HepG2 (cell line): ENCODE measurements around the gene TBC1D12. TPM values are rescaled to one million over a fixed set of nuclear protein-coding genes. Genes with fewer than 3 reads are reported as not detected.

Experiments used
- ARNTL ChIP-seq: sonication (generic); formaldehyde crosslinking; IDR thresholded peaks from 2 replicates; pipeline ENCODE4 v1.4.0; 2020; ENCODE audit warnings: mild to moderate bottlenecking, missing genetic modification reagents
- BORCS8-MEF2B ChIP-seq: sonication (generic); formaldehyde crosslinking; IDR thresholded peaks from 2 replicates; pipeline ENCODE4 v1.8.0; 2022; ENCODE audit warnings: mild to moderate bottlenecking, missing genetic modification reagents
- CENPX ChIP-seq: sonication (generic); formaldehyde crosslinking; IDR thresholded peaks from 2 replicates; pipeline ENCODE4 v1.9.0; 2021; ENCODE audit warnings: mild to moderate bottlenecking, missing genetic modification reagents, moderate library complexity
- E2F1 ChIP-seq: sonication (generic); formaldehyde crosslinking; IDR thresholded peaks from 2 replicates; pipeline ENCODE4 v1.5.0; 2020; ENCODE audit warnings: missing genetic modification reagents
- EEA1 ChIP-seq: sonication (generic); formaldehyde crosslinking; IDR thresholded peaks from 2 replicates; pipeline ENCODE4 v1.5.1; 2020; ENCODE audit warnings: mild to moderate bottlenecking, missing genetic modification reagents, borderline replicate concordance
- JARID2 ChIP-seq: sonication (generic); formaldehyde crosslinking; IDR thresholded peaks from 2 replicates; pipeline ENCODE4 v1.8.1; 2023; ENCODE audit warnings: missing genetic modification reagents, inconsistent platforms; ENCODE audit not compliant: insufficient replicate concordance
- KDM4B ChIP-seq: sonication (generic); formaldehyde crosslinking; IDR thresholded peaks from 2 replicates; pipeline ENCODE4 v1.4.0; 2020; ENCODE audit warnings: missing genetic modification reagents
- MED13 ChIP-seq: sonication (generic); formaldehyde crosslinking; IDR thresholded peaks from 2 replicates; pipeline ENCODE4 v1.5.0; 2020; ENCODE audit warnings: missing genetic modification reagents
- MEF2D ChIP-seq: sonication (generic); formaldehyde crosslinking; IDR thresholded peaks from 2 replicates; pipeline ENCODE4 v1.5.1; 2020; ENCODE audit warnings: mild to moderate bottlenecking, missing genetic modification reagents
- MEIS1 ChIP-seq: sonication (generic); formaldehyde crosslinking; IDR thresholded peaks from 2 replicates; pipeline ENCODE4 v1.9.0; 2021; ENCODE audit warnings: mild to moderate bottlenecking, missing genetic modification reagents, moderate library complexity, borderline replicate concordance
- NCOA5 ChIP-seq: sonication (generic); formaldehyde crosslinking; IDR thresholded peaks from 2 replicates; pipeline ENCODE4 v1.4.0; 2020; ENCODE audit warnings: missing genetic modification reagents
- PPARG ChIP-seq: conservative IDR thresholded peaks from 2 replicates; pipeline ENCODE4 v1.6.1; 2016; ENCODE audit warnings: missing biosample characterization, missing genetic modification reagents
- RXRA ChIP-seq: sonication (generic); formaldehyde crosslinking; IDR thresholded peaks from 2 replicates; pipeline ENCODE4 v1.5.1; 2020; ENCODE audit warnings: missing genetic modification reagents
- SALL1 ChIP-seq: sonication (generic); formaldehyde crosslinking; IDR thresholded peaks from 2 replicates; pipeline ENCODE4 v1.8.0; 2022; ENCODE audit warnings: mild to moderate bottlenecking, missing genetic modification reagents
- ZFP37 ChIP-seq: sonication (generic); formaldehyde crosslinking; IDR thresholded peaks from 2 replicates; pipeline ENCODE4 v1.4.0; 2020; ENCODE audit warnings: missing genetic modification reagents, borderline replicate concordance
- ZMYM4 ChIP-seq: sonication (generic); formaldehyde crosslinking; IDR thresholded peaks from 2 replicates; pipeline ENCODE4 v1.8.1; 2023; ENCODE audit warnings: mild to moderate bottlenecking, missing genetic modification reagents
- ZNF17 ChIP-seq: sonication (generic); formaldehyde crosslinking; IDR thresholded peaks from 2 replicates; pipeline ENCODE4 v1.5.0; 2020; ENCODE audit warnings: mild to moderate bottlenecking, missing genetic modification reagents
- ZNF180 ChIP-seq: sonication (generic); formaldehyde crosslinking; IDR thresholded peaks from 2 replicates; pipeline ENCODE4 v1.4.0; 2020; ENCODE audit warnings: low read depth, missing genetic modification reagents, borderline replicate concordance
- ZNF382 ChIP-seq: sonication (generic); formaldehyde crosslinking; IDR thresholded peaks from 2 replicates; pipeline ENCODE4 v1.5.0; 2020; ENCODE audit warnings: missing genetic modification reagents, mild to moderate bottlenecking, borderline replicate concordance
- ZNF44 ChIP-seq: sonication (generic); formaldehyde crosslinking; IDR thresholded peaks from 2 replicates; pipeline ENCODE4 v1.5.1; 2020; ENCODE audit warnings: mild to moderate bottlenecking, missing genetic modification reagents
- ZNF510 ChIP-seq: sonication (generic); formaldehyde crosslinking; IDR thresholded peaks from 2 replicates; pipeline ENCODE4 v1.4.0; 2020; ENCODE audit warnings: low read depth, mild to moderate bottlenecking, missing genetic modification reagents
- ZNF720 ChIP-seq: sonication (generic); formaldehyde crosslinking; IDR thresholded peaks from 2 replicates; pipeline ENCODE4 v1.4.0; 2020; ENCODE audit warnings: missing genetic modification reagents
- ZSCAN9 ChIP-seq: IDR thresholded peaks from 2 replicates; pipeline ENCODE4 v1.6.1; 2016; ENCODE audit warnings: borderline replicate concordance
- polyA plus RNA-seq, 8 experiments: library from polyadenylated mRNA; depleted of rRNA in 3 of 8; stranded (reverse) in 7 of 8; unstranded in 1 of 8; fragments of >200 nt; fragmentation: Illumina TruSeq in 4 of 8; extraction: Trizol in 4 of 8; gene quantifications; 2 replicates each; pipeline versions ENCODE4 v1.2.1 to v1.2.3, GENCODE V29; 2011 to 2016; ENCODE audit warnings: low read depth in 4 of 8, missing spikeins in 1 of 8, mixed read lengths in 1 of 8; ENCODE audit not compliant: insufficient read depth in 1 of 8
- total RNA-seq, 5 experiments: library from RNA; depleted of rRNA; stranded (reverse); fragments of >200 nt; fragmentation: Illumina TruSeq; extraction: Trizol; gene quantifications; 2 replicates each; pipeline ENCODE4 v1.2.3, GENCODE V29; 2016; ENCODE audit warnings: low read depth in 1 of 5
- TF ChIP-seq, protein P1 (sequence below): sonication (generic); formaldehyde crosslinking; IDR thresholded peaks from 2 replicates; pipeline ENCODE4 v1.8.0; 2022; ENCODE audit warnings: missing genetic modification reagents, low read depth, mild to moderate bottlenecking, borderline replicate concordance
- TF ChIP-seq, protein P2 (sequence below): sonication (generic); formaldehyde crosslinking; IDR thresholded peaks from 2 replicates; pipeline ENCODE4 v1.4.0; 2020; ENCODE audit warnings: missing genetic modification reagents
- TF ChIP-seq, protein P3 (sequence below): IDR thresholded peaks from 2 replicates; pipeline ENCODE4 v1.6.1; 2016; ENCODE audit warnings: missing compliant biosample characterization, missing genetic modification reagents, borderline replicate concordance

Gene TBC1D12
- total and polyA plus RNA-seq, 2 of the 13 experiments (the other 11 are each of a cell fraction or from before 2014, with no cell fraction given) = 5.7 to 6.2 TPM

DNA sequence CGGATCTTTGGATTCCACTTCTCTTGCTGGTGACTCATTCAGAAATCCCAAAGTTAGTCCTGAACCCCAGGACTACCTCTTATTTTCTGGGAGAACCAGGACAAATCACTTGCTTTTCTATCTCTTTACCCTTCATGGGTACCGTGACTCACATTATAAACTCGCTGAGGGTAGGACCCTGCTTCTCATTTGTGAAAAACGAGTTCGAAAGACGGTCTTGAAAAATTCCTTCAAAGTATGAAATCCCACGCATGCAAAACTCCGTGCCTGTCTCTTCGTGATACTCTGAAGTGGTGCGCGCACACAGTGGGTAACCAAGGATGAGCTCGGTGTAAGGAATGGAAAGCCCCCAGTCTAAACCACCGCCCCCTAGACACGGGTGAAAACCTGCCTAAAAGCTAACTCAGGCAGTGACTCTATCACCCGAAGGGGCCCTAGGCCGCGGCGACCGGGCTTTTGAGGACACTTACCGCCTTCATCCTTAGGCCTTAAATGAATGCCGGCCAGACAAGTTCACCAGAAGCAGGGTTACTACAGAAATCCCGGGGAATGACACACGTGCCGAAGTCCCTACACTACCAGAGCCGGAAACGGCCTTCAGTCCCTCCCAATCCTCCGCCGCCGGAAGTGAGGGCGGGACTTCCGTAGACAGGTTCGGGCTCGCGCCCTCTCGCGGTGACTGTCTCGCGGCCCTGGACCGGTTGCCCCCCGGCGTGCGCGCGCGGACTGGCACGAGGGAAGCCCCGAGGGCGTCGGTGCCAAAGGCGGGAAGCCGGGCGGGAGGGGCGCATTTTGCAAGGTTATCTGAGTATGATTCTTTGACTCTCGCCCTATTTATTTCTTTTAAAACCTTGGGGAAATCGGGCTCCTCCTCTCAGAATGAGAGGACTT, 39.7 kb upstream of the TBC1D12 start, which contains the start of gene NOC3L (continued):
- TF ChIP-seq ZNF180 (CRISPR knock-in tag) (0 out of 2 replicates have a peak, but pooled peaks have one; percentile 72), RXRA (peak; percentile 88), EEA1 (peak; percentile 91; the same call in 1 of the 2 replicates), KDM4B (CRISPR knock-in tag) (peak; percentile 86), ZMYM4 (CRISPR knock-in tag) (peak; percentile 99), NCOA5 (CRISPR knock-in tag) (no peak), ZNF17 (peak; percentile 94; the same call in 1 of the 2 replicates), ZNF510 (CRISPR knock-in tag) (peak; percentile 79), SALL1 (CRISPR knock-in tag) (peak; percentile 98), JARID2 (CRISPR knock-in tag) (peak; percentile 88), ARNTL (CRISPR knock-in tag) (peak; percentile 89), BORCS8-MEF2B (CRISPR knock-in tag) (peak; percentile 99), ZNF44 (peak; percentile 91; the same call in 1 of the 2 replicates), ZSCAN9 (peak; percentile 96), E2F1 (CRISPR knock-in tag) (peak; percentile 94), ZNF720 (CRISPR knock-in tag) (no peak), PPARG (CRISPR knock-in tag) (peak; percentile 81), MEIS1 (CRISPR knock-in tag) (peak; percentile 81; the same call in 1 of the 2 replicates), MEF2D (peak; percentile 89), ZFP37 (CRISPR knock-in tag) (peak; percentile 92), CENPX (CRISPR knock-in tag) (no peak), ZNF382 (CRISPR knock-in tag) (no peak), MED13 (CRISPR knock-in tag) (no peak; the same call in none of the 2 replicates)
- TF ChIP-seq, protein P1, sequence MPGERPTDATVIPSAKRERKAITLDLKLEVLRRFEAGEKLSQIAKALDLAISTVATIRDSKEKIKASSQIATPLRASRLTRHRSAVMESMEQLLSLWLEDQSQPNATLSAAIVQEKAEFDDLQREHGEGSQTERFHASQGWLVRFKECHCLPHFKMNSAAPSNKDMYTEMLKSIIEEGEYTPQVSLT = no peak
- TF ChIP-seq, protein P2, sequence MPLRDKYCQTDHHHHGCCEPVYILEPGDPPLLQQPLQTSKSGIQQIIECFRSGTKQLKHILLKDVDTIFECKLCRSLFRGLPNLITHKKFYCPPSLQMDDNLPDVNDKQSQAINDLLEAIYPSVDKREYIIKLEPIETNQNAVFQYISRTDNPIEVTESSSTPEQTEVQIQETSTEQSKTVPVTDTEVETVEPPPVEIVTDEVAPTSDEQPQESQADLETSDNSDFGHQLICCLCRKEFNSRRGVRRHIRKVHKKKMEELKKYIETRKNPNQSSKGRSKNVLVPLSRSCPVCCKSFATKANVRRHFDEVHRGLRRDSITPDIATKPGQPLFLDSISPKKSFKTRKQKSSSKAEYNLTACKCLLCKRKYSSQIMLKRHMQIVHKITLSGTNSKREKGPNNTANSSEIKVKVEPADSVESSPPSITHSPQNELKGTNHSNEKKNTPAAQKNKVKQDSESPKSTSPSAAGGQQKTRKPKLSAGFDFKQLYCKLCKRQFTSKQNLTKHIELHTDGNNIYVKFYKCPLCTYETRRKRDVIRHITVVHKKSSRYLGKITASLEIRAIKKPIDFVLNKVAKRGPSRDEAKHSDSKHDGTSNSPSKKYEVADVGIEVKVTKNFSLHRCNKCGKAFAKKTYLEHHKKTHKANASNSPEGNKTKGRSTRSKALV (CRISPR knock-in tag) = peak; percentile 93
- TF ChIP-seq, protein P3, sequence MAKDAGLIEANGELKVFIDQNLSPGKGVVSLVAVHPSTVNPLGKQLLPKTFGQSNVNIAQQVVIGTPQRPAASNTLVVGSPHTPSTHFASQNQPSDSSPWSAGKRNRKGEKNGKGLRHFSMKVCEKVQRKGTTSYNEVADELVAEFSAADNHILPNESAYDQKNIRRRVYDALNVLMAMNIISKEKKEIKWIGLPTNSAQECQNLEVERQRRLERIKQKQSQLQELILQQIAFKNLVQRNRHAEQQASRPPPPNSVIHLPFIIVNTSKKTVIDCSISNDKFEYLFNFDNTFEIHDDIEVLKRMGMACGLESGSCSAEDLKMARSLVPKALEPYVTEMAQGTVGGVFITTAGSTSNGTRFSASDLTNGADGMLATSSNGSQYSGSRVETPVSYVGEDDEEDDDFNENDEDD (CRISPR knock-in tag) = peak; percentile 99
